HG02884 (cell line): ENCODE results near the gene SFTPD.

Experiments
- ATAC-seq: cut with Tn5 transposase; IDR thresholded peaks from one replicate; pipeline ENCODE4 v1.9.1; 2021; ENCODE audit warnings: mild to moderate bottlenecking, moderate library complexity; ENCODE audit not compliant: unreplicated experiment

The SFTPD gene

DNA sequence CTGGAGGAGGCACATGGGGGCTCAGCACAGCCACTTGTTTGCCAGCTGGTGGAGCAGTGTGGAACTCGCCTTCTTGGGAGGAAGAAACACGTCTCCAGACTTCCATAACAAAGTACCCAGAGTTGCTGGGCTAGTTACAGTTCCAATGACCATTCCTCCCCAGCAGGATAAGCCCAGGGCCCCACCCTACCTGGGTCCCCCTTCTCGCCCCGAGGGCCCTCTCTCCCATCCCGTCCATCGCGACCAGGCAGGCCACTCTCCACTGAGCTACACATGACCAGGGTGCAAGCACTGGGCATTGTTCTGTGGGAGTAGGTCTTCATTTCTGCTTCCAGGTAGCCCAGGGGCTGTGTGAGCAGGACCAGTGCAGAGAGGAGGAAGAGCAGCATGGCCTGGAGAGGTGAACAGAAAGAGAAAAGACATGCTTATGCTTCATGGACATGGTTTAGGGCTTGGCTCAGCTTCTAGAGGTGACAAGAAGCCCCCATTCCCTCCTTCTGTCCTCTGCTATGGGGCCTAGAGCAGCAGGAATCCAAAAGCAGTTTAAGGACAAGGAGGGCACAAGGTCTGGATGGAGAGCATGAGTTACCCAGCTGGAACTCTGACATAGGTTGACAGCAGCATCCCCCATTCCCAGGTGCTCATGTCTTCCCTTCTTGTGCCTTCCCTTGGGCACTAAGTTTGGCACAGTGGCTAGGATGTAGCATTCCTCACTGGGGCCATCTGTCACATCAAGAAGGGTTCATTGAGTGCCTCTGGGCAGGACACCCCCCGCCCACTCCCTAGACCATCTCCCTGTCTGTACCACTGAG lies 2.4 kb downstream of the SFTPD start:
- ATAC-seq: no peak

DNA sequence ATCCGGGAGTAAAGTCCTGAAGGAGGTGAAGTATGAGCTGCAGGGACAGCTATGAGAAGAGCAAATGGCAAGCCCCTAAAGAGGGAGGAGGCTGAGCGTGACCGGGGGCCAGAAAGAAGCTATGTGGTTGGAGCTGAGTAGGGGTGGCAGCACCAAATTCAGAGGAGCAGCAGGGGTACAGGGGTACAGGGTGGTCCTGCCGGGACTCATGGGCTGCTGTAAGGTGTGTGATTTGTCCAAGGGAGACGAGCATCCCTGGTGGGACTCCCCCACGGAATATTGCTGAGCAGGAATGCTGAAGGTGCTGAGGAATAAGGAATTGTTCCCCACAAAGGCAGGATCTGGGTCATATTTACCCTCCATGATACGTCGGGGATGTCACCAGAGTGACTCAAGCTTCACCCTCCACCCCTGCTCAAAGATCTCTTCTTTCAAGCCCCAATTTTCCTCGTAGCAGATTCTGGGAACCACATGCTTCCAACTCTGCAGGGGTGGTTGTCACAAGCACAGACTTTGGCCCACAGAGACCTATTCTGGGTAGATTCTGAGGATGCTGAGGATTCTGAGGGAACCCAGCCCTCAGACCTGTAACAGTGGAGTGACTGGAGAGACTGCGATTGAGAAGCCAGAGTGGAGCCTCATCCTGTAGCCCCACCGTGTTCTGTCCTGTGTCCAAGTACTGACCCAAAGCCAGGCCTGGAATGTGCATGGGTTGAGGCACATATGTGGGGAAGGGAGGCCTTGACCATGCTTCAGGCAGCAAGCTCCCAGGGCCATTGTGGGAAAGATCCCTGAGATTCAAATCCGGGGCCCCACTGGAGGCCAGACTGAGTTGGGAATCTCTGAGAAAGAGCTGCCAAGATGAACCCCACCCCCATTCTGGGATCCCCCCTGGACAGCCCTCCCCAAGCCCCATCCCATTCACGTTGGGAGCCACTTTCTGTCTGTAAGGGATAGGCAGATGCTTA lies 4.2 kb downstream of the SFTPD start:
- no peak for ATAC-seq

DNA sequence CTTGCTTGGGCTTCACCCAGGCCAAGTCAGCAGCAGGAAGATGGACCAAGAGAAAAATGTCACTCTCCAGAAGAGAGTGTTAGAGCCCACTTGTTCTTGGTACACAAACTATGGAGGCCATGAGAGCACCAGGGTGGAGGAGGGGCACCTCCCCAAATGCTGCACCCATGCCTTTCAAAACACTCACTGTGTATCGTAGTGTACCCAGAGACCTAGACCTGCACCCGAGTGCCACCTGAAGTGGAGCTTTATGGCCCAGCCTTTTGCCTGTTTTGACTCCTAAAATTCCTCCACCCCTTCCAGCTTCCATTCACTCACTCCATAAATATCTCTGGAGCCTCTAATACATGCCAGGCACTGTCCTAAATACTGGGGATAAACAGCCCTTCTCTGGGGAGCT lies 5.0 kb downstream of the SFTPD start:
- ATAC-seq: no peak

DNA sequence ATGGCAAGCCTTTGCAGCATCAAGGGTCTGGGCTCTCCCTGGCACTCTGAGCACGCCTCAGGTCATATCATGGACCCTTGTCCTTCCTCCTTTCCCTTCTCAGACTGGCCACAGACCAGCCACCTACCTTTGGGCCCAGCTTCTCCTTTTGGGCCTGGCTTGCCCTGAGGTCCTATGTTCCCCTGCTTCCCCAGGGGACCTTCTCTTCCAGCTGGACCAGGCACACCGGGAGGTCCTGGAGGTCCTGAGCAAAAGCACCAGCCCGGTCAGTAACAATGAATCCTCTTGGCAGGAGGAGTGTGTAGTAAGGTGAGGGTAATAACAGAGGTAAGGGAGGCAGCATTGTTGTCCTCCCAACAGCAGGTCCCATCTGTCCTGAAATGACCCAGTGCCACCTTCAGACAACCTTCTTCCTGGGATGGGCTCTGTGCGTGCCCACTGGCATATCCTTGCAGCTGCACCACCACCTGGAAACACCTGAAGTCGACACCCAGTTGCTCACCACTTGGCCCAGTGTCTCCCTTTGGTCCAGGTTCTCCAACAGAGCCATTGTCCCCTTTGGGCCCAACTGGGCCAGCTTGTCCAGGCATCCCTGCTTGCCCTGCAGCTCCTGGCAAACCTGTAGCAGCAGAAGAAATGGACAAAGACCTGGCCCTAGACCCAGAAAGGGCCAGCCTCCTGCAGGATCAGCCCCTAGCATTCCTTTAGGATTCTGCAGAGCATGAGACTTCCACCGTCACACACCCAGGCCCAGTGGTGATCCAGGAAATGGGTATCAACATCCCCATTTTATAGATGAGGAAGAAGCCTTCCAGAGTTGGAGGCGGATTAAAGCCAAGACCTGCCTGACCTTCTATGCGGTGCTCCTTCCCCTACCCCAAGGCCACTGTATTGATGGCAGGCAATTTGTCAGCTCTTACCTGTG lies 6.4 kb downstream of the SFTPD start:
- ATAC-seq: no peak

DNA sequence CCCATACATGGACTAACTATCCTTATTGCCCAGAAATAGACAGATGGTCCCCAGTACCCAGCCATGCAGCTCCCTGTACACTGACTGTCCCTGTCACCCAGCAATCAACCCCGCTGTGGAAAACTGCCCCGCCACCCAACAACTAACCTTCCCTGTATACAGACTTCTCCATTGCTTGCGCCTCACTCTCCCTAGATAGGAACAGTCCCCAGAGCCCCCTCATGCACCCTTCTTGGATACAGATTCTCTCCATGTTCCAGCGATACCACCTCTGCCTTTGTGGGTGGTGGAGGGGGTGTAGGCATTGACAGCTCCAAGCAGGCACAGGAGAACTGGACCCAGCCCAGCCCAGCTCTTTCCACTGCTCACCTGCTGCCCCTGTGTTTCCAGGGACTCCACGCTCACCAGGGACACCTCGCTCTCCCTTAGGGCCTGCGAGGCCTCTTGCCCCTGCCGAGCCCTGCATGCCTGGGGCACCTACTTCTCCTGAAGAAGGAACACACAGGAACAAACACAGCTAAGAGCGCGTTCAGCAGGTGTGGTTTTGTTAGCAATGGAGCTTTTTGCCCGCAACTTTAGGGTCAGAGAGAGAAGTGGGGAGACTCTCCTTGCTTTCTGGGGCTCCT lies 7.2 kb downstream of the SFTPD start:
- no peak for ATAC-seq

DNA sequence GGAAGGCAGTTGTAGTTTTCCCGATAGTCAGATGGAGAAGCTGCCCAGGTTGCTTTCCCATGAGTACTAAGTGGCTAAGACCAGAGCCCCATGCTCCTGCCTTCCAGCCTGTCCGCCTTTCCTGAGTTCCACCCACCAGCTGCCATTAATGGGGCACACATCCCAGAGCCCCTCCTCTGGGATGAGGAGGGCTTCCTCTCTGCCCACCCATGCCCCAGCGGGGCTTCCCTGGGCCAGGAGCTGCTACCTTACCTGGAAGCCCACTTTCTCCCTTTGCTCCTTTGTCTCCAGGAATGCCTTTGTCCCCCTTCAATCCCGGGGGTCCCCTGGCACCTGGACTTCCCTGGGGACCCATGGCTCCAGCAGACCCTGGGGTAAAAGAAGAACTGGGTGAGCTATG lies 7.8 kb downstream of the SFTPD start:
- no peak for ATAC-seq

DNA sequence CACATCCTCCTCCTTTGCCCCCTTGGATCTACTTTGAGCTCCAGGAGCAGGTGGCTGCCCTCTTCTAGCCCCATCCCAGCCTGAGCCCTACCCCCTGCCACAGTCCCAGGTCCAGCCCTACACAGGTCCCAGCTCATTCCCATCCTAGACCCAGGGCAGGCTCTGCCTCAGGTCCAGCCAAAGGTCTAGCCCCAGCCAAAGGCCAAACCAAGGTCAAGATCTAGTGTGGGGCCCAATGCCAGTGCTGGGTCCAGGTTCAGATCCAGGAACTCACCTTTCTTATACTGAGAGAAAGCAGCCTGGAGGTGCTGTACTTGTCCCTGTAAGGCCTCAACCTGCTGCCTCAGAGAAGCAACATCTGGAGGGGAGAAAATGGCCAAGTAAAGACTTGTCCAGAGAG lies 8.5 kb downstream of the SFTPD start:
- no peak for ATAC-seq

DNA sequence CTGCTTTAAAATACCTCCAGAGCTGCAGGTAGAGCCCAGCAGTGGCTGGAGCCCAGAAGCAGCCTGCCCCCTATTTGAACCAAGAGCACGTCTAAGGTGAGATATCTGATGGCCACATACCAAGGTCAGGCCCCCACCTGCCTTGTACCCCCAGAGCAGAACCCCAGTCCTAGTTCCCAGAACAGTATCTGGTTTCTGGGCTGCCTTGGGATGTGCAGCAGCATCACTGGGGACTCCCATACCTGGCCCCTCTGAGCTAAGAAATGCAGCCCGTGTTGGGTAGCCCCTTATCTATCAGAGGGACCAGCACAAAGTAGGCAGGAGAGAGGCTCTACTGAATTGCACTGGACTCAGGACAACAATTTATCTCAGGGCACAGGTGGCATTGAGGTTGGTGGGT lies 8.9 kb downstream of the SFTPD start:
- ATAC-seq: no peak

DNA sequence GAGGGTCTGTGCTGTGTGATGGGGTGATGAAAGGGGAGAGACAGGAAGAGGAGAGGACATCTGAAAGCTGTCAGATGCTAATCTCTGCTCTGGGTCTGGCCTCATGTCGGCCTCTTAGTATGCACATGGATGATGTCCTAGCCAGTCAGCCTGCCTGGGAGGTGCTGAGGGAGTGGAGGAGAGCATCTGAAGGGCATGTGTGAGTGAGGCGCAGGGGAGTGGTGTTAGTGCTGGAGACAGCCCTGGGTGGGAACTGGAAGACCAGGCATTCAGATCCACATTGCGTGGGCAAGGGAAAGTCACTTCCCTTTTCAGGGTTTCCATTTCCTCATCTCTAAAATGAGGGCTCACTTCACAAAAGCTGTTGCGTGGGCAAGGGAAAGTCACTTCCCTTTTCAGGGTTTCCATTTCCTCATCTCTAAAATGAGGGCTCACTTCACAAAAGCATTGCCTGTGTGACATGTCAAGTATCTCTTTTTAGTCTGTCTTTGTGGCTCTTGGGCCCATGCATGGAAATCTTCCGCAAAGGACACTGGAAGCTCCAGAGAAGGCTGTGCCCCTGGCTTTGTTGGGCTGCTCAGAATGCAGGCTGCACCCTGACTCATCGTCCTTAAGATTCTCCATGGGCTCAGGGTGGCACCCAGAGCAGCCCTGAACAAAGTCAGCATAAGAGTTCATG lies 10.0 kb downstream of the SFTPD start:
- peak; percentile 66 for ATAC-seq

DNA sequence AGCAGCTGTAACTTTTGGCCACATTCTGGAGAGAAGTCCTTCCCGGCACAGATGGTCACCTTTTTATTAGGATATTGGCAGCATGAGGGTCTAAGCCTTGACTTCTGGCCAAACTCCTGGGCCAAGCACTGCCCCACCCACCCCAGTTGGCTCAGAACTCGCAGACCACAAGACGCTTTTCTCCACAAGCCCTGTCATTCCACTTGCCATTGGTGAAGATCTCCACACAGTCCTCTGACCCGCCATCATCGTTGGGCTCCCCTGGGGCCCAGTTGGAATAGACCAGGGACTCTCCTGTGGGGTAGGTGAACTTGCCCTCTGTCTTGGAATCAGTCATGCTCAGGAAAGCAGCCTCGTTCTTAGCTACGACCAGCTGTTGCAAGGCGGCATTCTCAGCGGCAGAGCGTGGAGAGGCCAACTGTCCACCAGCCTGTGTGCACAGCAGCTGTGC lies 11.2 kb downstream of the SFTPD start:
- ATAC-seq: no peak

DNA sequence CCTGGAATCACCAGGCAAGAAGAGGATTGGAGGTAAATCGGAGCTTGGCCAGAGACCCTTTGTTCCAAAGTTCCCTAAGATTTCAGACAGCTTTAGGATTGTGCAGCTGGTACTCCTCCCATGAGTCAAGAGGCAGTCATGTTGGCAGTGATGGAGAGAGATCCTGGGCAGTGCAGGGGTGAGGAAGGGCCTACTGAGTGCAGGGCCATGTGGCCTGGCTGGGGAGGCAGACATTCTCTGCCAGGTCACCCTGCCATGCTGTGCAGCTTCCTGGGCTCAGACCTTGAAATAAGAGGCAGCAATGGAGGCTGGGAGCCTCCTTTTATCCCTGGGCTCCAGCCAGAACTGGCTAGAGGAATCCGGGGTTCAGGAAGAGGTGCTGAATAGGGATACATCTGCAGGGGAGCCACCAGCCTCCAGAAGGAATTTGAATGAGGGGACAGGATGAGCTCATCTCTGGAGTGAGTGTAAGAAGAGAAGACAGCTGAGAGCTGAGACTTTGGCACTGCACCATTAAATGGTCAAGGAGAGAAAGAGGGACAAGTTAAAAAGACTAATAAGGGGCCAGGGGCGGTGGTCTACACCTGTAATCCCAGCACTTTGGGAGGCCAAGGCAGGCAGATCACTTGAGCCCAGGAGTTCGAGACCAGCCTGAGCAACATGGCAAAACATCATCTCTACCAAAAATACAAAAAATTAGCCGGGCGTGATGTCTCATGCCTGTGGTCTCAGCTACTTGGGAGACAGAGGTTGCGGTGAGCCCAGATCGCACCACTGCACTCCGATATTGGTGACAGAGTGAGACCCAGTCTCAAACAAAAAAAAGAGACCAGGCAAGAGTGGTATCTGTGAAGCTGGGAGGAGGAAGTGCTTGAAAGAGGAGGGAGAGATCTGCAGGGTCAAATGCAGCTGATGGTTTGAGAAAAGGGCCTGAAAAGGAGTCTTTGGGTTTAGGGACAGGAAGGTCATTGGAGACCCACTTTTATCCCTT lies 12.0 kb downstream of the SFTPD start:
- ATAC-seq: no peak

DNA sequence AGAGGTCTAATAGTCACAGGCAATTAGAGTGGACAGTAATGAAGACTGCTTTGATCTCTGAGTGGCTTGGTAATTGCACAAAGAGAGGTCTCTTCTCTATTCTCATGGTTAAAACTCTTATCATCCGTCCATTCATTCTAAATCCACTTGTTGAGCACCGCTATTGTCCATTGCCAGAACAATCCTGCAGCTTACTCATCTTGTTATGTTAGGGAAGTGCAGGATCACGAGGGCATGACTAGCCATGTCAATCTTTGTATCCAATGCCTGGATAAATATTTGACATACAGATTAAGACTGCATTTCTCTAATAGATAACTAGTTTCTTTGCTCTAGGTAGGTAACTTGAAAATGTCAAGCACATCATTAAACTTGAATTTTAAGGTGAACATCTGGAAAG lies 14.9 kb downstream of the SFTPD start:
- ATAC-seq: no peak

DNA sequence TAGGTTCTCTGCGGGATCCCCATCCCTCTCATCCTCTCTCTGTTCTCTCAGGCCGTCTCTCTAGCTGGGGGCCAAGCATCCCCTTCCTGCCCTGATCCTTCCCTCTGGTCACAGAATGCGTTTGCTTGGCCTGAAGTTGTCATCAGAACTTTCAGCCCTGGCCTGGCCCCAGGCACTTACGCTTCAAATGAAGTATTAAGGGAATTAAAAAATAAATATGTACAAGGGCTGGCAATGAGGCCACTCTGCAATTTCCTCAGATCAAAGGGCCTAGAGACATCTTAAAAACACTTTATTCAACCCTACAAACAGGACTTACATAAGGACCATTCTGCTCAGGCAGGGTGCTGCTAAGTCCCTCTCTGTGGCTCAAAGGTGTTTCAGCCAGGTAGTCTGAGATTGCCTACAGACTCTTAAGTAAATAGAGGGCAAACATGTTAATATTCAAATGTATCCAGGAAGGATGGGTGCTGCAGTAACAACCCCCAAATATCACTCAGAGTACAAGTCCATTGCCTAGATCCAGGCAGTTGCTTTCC lies 16.0 kb downstream of the SFTPD start:
- ATAC-seq: no peak

DNA sequence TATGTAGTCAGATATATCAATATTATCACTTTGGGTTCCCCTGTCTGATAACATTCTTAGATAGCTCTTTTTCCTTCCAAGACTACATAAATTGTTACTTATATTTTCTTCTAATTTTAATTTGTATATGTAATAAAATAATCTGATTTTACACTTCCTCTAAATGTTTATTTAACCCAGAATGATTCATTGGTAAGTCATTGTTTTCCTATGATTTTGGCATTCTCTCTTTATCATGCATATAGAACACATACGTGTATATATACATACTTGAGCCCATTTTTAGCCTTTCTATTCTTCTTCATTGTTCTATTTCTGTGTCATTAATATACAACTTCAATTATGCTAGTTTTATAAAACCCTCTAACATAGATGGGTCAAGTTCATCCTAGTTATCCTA lies 16.6 kb downstream of the SFTPD start:
- ATAC-seq: no peak

DNA sequence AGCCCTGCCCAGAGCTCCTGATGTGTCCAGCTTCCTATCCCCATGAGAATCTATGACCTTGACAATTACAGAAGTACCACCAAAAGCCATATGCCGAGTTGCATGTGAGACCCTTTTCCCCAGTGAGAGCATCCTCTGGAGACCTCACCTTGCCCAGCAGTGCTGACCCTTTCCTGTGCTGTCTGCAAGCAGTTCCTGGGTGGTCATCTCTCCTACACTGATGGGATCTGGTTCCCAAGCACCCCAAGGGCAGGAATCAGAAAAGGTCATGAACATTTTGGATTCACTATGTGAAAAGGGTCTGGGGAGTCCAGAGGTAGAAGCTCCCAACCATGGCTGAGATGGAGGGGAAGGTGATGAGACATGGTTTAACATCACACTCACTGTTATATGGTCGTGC lies 18.2 kb downstream of the SFTPD start:
- ATAC-seq: no peak

DNA sequence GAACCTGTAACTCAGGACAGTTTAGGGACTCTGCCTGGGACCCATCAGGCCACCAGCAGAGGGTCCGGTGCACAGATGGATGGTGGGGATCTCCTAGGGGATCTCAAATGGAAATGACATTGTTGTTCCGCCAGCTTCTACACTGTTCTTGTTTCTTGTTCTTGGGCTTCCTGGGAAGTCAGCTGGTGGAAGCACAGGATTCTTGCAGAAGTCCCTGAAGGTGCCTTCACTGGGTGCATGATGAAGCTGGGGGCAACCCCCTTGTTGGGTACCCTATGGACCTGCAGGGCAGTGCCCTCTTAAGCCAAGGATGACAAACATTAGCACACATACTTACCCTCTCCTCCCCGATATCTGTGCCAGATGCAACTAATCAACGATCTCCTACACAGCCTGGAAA lies 18.6 kb downstream of the SFTPD start:
- ATAC-seq: no peak

DNA sequence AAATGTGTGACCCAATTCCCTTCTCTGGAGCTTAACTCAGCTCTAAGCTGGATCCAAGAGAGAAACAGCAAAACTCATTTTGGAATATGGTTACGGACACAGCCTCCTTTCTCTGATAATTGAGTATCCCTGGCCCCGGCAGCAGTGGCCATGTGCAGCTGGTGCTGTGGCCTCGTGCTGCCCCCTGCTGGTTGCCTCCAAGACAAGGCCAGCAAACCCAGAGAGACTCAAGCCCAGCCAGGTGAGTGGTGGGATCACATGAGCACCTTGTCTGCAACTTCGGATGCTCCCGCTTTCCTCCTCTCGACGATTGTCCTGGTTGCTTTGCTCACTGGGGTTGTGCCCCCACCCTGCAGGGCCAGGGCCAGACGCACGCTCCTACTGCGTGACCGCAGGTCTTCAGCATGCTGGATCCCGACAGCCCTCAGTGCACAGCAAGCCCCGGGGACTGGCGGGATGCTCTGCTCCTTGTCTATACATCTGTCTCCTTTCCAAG lies 19.4 kb downstream of the SFTPD start:
- ATAC-seq: peak; percentile 90

DNA sequence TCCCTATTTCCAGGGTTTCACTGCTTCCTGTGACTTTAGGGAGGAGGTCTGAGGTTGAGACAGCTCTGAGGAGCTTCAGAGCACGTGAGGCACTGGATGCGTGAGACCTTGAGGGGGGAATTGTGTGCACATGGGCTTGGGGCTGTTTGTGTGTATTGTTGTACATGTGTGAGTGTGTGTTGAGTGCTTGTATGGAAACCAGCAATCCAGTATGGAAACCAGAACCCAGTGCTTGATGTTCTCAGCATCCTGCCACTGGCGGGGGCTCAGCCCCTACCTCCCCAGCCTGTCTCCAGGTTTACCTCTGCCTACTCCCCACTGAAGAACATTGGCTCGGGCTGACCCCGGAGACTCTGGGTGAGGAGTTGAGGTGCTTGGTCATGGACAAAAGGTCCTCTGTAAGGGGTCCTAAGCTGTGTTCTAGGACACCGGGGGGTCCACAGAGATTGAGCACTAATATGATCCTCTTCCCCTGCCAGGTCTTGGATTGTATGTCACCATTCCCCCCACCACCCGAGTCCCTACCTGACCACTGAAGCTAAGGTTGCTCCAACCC lies 20.8 kb downstream of the SFTPD start:
- no peak for ATAC-seq
